IPS DF 6.9 (cell line): ENCODE results near the gene OBP2A.
"Not testable (repeated sequence)": the region's sequence is repeated elsewhere in the genome, so short reads cannot be mapped to it uniquely, and the experiment has no call there.

Experiments used
- DNase-seq: peaks from one replicate; pipeline ENCODE4 v3.0.0-alpha.2; 2013; ENCODE audit warnings: low read depth, low spot score
- H3K27ac ChIP-seq: one replicate; pipeline ENCODE4 v1.5.1; 2013; ENCODE audit warnings: low read length, control low read depth
- H3K27me3 ChIP-seq: 2 replicates; pipeline ENCODE4 v1.6.1; 2013; ENCODE audit warnings: mild to moderate bottlenecking, low read length; ENCODE audit not compliant: control insufficient read depth, insufficient read depth
- H3K36me3 ChIP-seq: 2 replicates; pipeline ENCODE4 v1.6.1; 2013; ENCODE audit warnings: low read length; ENCODE audit not compliant: control insufficient read depth, insufficient read depth
- H3K4me1 ChIP-seq: 2 replicates; pipeline ENCODE4 v1.6.1; 2013; ENCODE audit warnings: low read length; ENCODE audit not compliant: control insufficient read depth, insufficient read depth
- H3K4me3 ChIP-seq: 2 replicates; pipeline ENCODE4 v1.5.1; 2013; ENCODE audit warnings: mild to moderate bottlenecking, low read length
- H3K9me3 ChIP-seq: 2 replicates; pipeline ENCODE4 v1.6.1; 2013; ENCODE audit warnings: low read length, inconsistent platforms; ENCODE audit not compliant: control insufficient read depth, insufficient read depth
- WGBS: extraction: QIAGEN DNeasy Blood & Tissue Kit; methylation state at CpG from one replicate; pipeline ENCODE4 v1.1.7; 2013; ENCODE audit warnings: mixed read lengths, missing lambda C conversion rate; ENCODE audit not compliant: insufficient read length, insufficient coverage; 5-methylcytosine and 5-hydroxymethylcytosine counted together

The OBP2A gene

DNA sequence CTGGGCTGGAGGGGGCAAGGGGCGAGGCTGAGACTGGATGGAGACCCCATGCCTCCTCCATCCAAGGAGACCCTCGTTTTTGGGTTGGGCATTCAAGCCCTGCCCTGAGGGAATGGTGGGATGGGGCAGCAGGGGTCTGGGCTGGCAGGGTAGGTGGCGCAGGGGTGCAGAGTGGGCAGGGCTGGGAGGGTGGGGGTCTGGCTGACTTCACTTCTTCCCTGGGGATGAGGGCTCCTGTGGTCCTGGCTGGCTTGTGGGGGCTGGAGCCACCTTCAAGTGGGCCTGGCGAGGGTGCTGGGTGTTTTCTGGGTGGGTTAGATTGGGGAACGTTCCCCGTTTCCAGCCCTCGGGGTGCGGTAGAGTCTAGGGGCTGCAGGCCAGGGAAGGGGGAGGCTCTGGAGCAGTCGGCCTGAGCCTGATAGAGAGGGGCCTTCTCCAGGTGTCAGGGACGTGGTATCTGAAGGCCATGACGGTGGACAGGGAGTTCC is 24.3 kb upstream of the OBP2A start:
- no peak overlapping the region for H3K27ac ChIP-seq
- no peaks in the 10 kb centered on the region for H3K36me3 ChIP-seq
- WGBS = no CpG with 5 or more reads among the region's 11 CpGs
- no peaks in the 10 kb centered on the region for H3K27me3 ChIP-seq
- no peaks in the 10 kb centered on the region for H3K9me3 ChIP-seq
- no peak overlapping the region for H3K4me3 ChIP-seq
- peaks cover under 1% of the 10 kb centered on the region; the same call in 1 of the 2 replicates for H3K4me1 ChIP-seq
- no peak for DNase-seq

GRCh38 chr9:135522137-135522877 is 23.6 kb upstream of the OBP2A start:
- Histone ChIP-seq H3K27ac (no peak overlapping the region), H3K9me3 (no peaks in the 10 kb centered on the region), H3K4me3 (no peak overlapping the region), H3K27me3 (no peaks in the 10 kb centered on the region), H3K4me1 (peaks cover 5% of the 10 kb centered on the region; the same call in 1 of the 2 replicates), H3K36me3 (no peaks in the 10 kb centered on the region)
- DNase-seq = no peak
- WGBS = no CpG with 5 or more reads among the region's 16 CpGs

- no peaks in the 10 kb centered on the region for H3K27me3 ChIP-seq
- H3K27ac ChIP-seq = no peak overlapping the region
- no peaks in the 10 kb centered on the region for H3K36me3 ChIP-seq
- no peak for DNase-seq
- WGBS = no CpG with 5 or more reads among the region's 17 CpGs
- peaks cover 5% of the 10 kb centered on the region; the same call in 1 of the 2 replicates for H3K4me1 ChIP-seq
- no peaks in the 10 kb centered on the region for H3K9me3 ChIP-seq
- H3K4me3 ChIP-seq = no peak overlapping the region
Observed at GRCh38 chr9:135522931-135523330, 23.0 kb upstream of the OBP2A start.

DNA sequence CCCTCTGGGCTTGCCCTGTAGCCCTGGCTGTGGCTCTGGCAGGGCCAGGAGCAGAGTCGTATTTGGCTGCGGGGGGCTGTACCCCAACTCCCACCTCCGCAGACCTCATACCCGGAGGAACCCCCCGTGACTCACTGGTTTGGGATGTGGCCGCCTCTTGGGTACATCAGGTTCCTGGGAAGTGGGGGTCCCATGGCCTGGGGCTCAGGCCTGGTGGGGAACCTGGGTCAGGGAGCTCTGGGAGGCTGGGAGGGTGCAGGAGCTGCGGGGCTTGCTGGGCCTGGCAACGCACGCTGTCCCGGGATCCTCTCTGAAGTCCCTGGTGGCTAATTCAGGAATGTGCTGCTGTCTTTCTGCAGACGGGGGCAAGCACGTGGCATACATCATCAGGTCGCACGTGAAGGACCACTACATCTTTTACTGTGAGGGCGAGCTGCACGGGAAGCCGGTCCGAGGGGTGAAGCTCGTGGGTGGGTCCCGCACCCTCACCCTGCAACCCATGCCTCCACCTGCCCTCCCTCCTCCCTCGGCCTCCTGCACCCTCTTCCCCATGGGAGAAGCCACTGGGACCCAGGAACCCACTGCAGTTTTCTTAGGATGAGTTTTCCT is 22.3 kb upstream of the OBP2A start:
- H3K27ac ChIP-seq = no peak overlapping the region
- DNase-seq = no peak
- H3K4me3 ChIP-seq = no peak overlapping the region
- no CpG with 5 or more reads among the region's 21 CpGs for WGBS
- H3K27me3 ChIP-seq = no peaks in the 10 kb centered on the region
- H3K9me3 ChIP-seq = no peaks in the 10 kb centered on the region
- H3K36me3 ChIP-seq = no peaks in the 10 kb centered on the region
- H3K4me1 ChIP-seq = peaks cover 5% of the 10 kb centered on the region; the same call in 1 of the 2 replicates

DNA sequence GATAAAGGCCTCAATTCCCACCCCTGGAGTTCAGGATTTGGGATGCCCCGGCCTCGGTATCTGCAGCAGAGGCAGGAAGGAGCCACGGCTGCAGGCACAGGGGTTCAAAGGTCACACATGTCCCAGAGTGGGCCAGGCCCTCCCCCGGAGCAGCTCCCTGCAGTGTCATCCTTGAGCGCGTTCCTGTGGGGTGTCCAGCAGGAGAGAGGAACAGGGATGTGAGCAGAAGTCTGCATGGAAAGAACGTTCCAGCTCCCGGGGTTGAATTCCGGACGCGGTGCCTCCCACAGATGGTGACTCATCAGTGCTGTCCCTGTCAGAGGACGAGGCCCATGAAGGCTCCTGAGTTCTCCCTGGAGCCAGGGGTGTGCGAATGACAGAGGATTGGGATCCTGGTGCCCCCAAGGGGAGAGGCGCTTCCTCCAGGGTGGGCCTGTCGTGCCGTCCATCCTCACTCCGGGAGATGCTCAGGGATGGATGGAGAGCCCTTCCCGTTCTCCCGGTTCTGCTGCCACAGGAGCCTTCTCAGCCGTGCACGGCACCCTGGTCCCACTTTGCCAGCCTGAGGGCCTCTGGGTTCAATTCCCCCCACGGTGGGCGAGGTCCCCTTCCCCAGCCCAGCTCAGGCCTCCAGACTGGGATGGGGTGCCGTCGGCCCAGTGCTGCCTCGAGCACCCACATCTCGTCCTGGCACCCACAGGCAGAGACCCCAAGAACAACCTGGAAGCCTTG is 21.6 kb upstream of the OBP2A start:
- H3K9me3 ChIP-seq = no peaks in the 10 kb centered on the region
- no peak overlapping the region for H3K27ac ChIP-seq
- H3K4me3 ChIP-seq = no peak overlapping the region
- no CpG with 5 or more reads among the region's 27 CpGs for WGBS
- no peaks in the 10 kb centered on the region for H3K27me3 ChIP-seq
- H3K4me1 ChIP-seq = peaks cover 5% of the 10 kb centered on the region; the same call in 1 of the 2 replicates
- DNase-seq = no peak
- no peaks in the 10 kb centered on the region for H3K36me3 ChIP-seq

DNA sequence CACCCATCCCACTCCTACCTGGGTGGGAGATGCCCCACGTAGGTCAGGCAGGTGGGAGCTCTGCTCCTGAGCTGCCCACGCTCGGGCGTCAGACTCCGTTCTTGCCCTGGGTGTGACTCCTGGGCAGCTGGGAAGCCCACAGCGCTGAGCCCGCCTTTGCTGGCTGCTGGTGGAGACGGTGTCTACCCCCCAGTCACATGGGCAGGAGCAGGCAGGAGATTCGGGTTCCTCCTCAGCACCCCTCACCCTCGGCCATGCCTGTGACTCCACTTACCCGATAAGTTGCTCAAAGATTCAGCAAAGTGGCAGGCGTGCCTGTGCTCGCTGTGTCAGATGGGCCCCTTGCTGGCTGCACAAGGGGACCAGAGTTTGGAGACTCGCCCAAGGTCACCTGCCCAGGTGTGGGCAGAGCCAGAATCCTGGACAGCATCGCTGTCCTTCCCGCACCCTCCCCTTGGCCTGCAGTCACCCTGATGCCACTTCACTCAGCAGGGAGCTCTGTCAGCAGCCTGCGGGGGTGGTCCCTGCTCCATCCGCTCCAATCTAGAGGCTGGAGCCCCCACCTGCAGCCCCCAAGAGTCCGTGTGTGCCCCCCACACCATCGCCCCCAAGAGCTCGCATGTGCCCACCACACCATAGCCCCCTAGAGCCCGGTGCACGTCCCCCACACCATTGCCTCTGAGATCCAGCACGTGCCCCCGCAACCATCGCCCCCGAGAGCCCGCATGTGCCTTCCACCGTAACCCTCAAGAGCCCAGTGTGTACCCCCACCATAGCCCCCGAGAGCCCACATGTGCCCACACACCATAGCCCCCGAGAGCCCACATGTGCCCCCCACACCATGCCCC is 20.5 kb upstream of the OBP2A start:
- Histone ChIP-seq H3K27me3 (no peaks in the 10 kb centered on the region), H3K4me3 (no peak overlapping the region), H3K4me1 (peaks cover 5% of the 10 kb centered on the region; the same call in 1 of the 2 replicates), H3K9me3 (no peaks in the 10 kb centered on the region), H3K27ac (no peak overlapping the region), H3K36me3 (no peaks in the 10 kb centered on the region)
- no peak for DNase-seq
- no CpG with 5 or more reads among the region's 31 CpGs for WGBS

- Histone ChIP-seq H3K27me3 (no peaks in the 10 kb centered on the region), H3K36me3 (no peaks in the 10 kb centered on the region)
- no CpG with 5 or more reads among the region's 11 CpGs for WGBS
Observed at GRCh38 chr9:135526089-135526729, 19.7 kb upstream of the OBP2A start.

GRCh38 chr9:135526730-135527571 is 19.0 kb upstream of the OBP2A start:
- no CpG with 5 or more reads among the region's 30 CpGs for WGBS
- Histone ChIP-seq H3K4me3 (no peak overlapping the region), H3K36me3 (no peaks in the 10 kb centered on the region), H3K4me1 (peaks cover 5% of the 10 kb centered on the region; the same call in 1 of the 2 replicates), H3K9me3 (no peaks in the 10 kb centered on the region), H3K27ac (no peak overlapping the region), H3K27me3 (no peaks in the 10 kb centered on the region)
- no peak for DNase-seq

More at GRCh38 chr9:135526089-135526729, 19.7 kb upstream of the OBP2A start:
- DNase-seq = no peak
- Histone ChIP-seq H3K9me3 (no peaks in the 10 kb centered on the region), H3K27ac (no peak overlapping the region), H3K4me1 (peaks cover 5% of the 10 kb centered on the region; the same call in 1 of the 2 replicates), H3K4me3 (no peak overlapping the region)

DNA sequence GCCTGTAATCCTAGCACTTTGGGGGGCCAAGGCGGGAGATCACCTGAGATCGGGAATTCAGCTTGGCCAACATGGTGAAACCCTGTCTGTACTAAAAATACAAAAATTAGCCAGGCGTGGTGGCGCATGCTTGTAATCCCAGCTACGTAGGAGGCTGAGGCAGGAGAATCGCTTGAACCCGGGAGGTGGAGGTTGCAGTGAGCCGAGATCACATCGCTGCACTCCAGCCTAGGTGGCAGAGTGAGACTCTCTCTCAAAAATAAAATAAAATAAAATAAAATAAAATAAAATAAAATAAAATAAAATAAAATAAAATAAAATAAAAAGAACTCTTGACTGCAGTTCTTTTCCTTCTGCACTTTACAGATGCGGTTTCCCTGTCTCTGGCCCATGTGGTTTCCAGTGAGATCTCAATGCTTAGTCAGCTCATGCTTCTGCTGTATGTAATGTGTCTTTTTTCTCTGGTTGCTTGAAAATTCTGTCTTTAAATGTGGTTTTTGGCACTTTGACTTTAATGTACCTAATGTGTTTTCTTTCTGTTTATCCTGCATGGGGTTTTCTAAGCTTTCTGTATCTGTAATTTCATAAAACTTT is 17.0 kb upstream of the OBP2A start:
- not testable (repeated sequence) for H3K4me1 ChIP-seq, H3K27me3 ChIP-seq, DNase-seq, H3K9me3 ChIP-seq, H3K27ac ChIP-seq, H3K4me3 ChIP-seq, H3K36me3 ChIP-seq
- no CpG with 5 or more reads among the region's 10 CpGs for WGBS
